B cell (primary cell): ENCODE measurements around the gene NTNG1. TPM values are rescaled to one million over a fixed set of nuclear protein-coding genes. Genes with fewer than 3 reads are reported as not detected.
A peak's percentile ranks its signal among the peaks of the same experiment; 100 is the strongest.

ENCODE experiments used
- ATAC-seq: fragments of 200-7000 bp; cut with Tn5 transposase; one replicate; pipeline ENCODE4 v1.10.0; 2021; ENCODE audit warnings: low read depth, mild to moderate bottlenecking, moderate number of reproducible peaks, moderate library complexity
- CTCF ChIA-PET: fragments of 350-600 bp; sonication (Branson Sonifier 250); formaldehyde crosslinking; loops from one replicate; lab custom pipeline; 2021; ENCODE audit warnings: antibody characterized with exemption, inconsistent platforms; lab: Charles Lee
- POLR2A ChIA-PET: fragments of 350-600 bp; sonication (Branson Sonifier 250); formaldehyde crosslinking; loops from one replicate; lab custom pipeline; 2021; ENCODE audit warnings: antibody characterized with exemption; lab: Charles Lee
- DNase-seq: peaks from one replicate; pipeline ENCODE4 v3.0.0; 2013
- H2AFZ ChIP-seq: 2 replicates; pipeline ENCODE4 v1.6.1; 2012; ENCODE audit warnings: mild to moderate bottlenecking, low read depth, low read length; ENCODE audit not compliant: insufficient read depth, poor library complexity, severe bottlenecking
- H3K27ac ChIP-seq, 2 donors: 1 replicate in 1 of 2; 2 replicates in 1 of 2; pipeline ENCODE4 v1.5.1; 2012 to 2013; ENCODE audit warnings: low read length in 2 of 2, mild to moderate bottlenecking in 2 of 2, moderate library complexity in 1 of 2
- H3K27me3 ChIP-seq, 4 experiments: fragments of 200-600 bp in 1 of 4; sonication (generic) in 1 of 4; replicated peaks in 1 of 4; 1 replicate in 2 of 4; 2 replicates in 2 of 4; pipeline versions ENCODE4 v1.6.1 to v1.7.0; 2013 to 2016; ENCODE audit warnings: low read length in 3 of 4, mild to moderate bottlenecking in 2 of 4, mixed read lengths in 1 of 4, moderate library complexity in 1 of 4; ENCODE audit not compliant: insufficient read depth in 4 of 4, control insufficient read depth in 3 of 4; ENCODE audit errors: control extremely low read depth in 1 of 4
- H3K36me3 ChIP-seq, 2 experiments: replicated peaks in 1 of 2; 1 replicate in 1 of 2; 2 replicates in 1 of 2; pipeline versions ENCODE4 v1.6.1 to v1.7.1; 2013; ENCODE audit warnings: low read length in 1 of 2; ENCODE audit not compliant: insufficient read depth in 2 of 2, control insufficient read depth in 1 of 2; ENCODE audit errors: control extremely low read depth in 1 of 2, extremely low read depth in 1 of 2
- H3K4me1 ChIP-seq, 2 donors: fragments of 200-600 bp in 1 of 2; sonication (generic) in 1 of 2; 1 replicate in 1 of 2; 2 replicates in 1 of 2; pipeline versions ENCODE4 v1.5.1 to v1.6.1; 2013 to 2017; ENCODE audit warnings: low read length in 2 of 2; ENCODE audit not compliant: control insufficient read depth in 2 of 2, insufficient read depth in 2 of 2
- H3K4me2 ChIP-seq: replicated peaks from 2 replicates; pipeline ENCODE3; 2012; ENCODE audit warnings: mild to moderate bottlenecking, low read depth, low read length; ENCODE audit not compliant: poor library complexity, severe bottlenecking
- H3K4me3 ChIP-seq, 5 experiments: fragments of 200-600 bp in 1 of 5; sonication (generic) in 1 of 5; 1 replicate in 3 of 5; 2 replicates in 2 of 5; pipeline versions ENCODE4 v1.5.1 to v1.7.0; 2011 to 2016; ENCODE audit warnings: low read length in 4 of 5, mild to moderate bottlenecking in 4 of 5, low read depth in 2 of 5, control low read depth in 1 of 5, moderate library complexity in 1 of 5; ENCODE audit not compliant: insufficient read depth in 1 of 5; ENCODE audit errors: control extremely low read depth in 1 of 5, extremely low read depth in 1 of 5
- H3K79me2 ChIP-seq: fragments of 200-600 bp; sonication (generic); one replicate; pipeline ENCODE4 v1.6.0; 2016; ENCODE audit warnings: low read length; ENCODE audit not compliant: control insufficient read depth, insufficient read depth
- H3K9ac ChIP-seq: fragments of 200-600 bp; sonication (generic); 2 replicates; pipeline ENCODE4 v1.6.1; 2017; ENCODE audit warnings: mild to moderate bottlenecking, low read length, moderate library complexity
- H3K9me3 ChIP-seq, 3 donors: one replicate each; pipeline versions ENCODE4 v1.6.1 to v1.7.1; 2013; ENCODE audit warnings: low read length in 2 of 3; ENCODE audit not compliant: control insufficient read depth in 2 of 3, insufficient read depth in 1 of 3; ENCODE audit errors: control extremely low read depth in 1 of 3
- H4K20me1 ChIP-seq: 2 replicates; pipeline ENCODE4 v1.6.0; 2012; ENCODE audit warnings: mild to moderate bottlenecking, low read length; ENCODE audit not compliant: insufficient read depth, control insufficient read depth, poor library complexity, severe bottlenecking
- H3K27ac Mint-ChIP-seq: one replicate; pipeline ENCODE4 v1.8.0; 2021; ENCODE audit warnings: mixed read lengths
- H3K27me3 Mint-ChIP-seq: one replicate; pipeline ENCODE4 v1.8.0; 2021; ENCODE audit warnings: mixed read lengths
- H3K4me1 Mint-ChIP-seq: one replicate; pipeline ENCODE4 v1.8.0; 2021; ENCODE audit warnings: mixed read lengths
- H3K4me3 Mint-ChIP-seq: one replicate; pipeline ENCODE4 v1.8.0; 2021; ENCODE audit warnings: mixed read lengths
- H3K9me3 Mint-ChIP-seq: one replicate; pipeline ENCODE4 v1.8.0; 2022; ENCODE audit warnings: mixed read lengths; ENCODE audit not compliant: insufficient read depth
- CTCF ChIP-seq: fragments of 200-600 bp; IDR thresholded peaks from one replicate; pipeline ENCODE4 v1.8.0; 2022; ENCODE audit warnings: antibody characterized with exemption, mild to moderate bottlenecking
- EZH2 ChIP-seq: IDR thresholded peaks from 2 replicates; pipeline ENCODE4 v1.6.1; 2012; ENCODE audit warnings: borderline replicate concordance, low read depth, mild to moderate bottlenecking, moderate library complexity, low read length; ENCODE audit not compliant: insufficient read depth, poor library complexity, severe bottlenecking
- WGBS: methylation state at CpG from one replicate; pipeline ENCODE4 v1.1.5; 2013; ENCODE audit warnings: missing lambda C conversion rate; ENCODE audit not compliant: insufficient coverage; 5-methylcytosine and 5-hydroxymethylcytosine counted together
- intact Hi-C: fragments of 100-400 bp; cut with micrococcal nuclease; formaldehyde crosslinking; loops from one replicate; pipeline ENCODE4 v1.10.0; 2022
- polyA plus RNA-seq: library from polyadenylated mRNA; depleted of rRNA; stranded (reverse); fragments of >200 nt; gene quantifications from 2 replicates; pipeline ENCODE4 v1.2.3, GENCODE V29; 2012
- total RNA-seq, 2 donors: library from RNA; stranded (reverse); fragments of 120-200 nt in 1 of 2; gene quantifications; 1 replicate in 1 of 2; 2 replicates in 1 of 2; pipeline versions ENCODE4 v1.2.3 to v1.2.4, GENCODE V29; 2013 to 2022

NTNG1 gene
- total and polyA plus RNA-seq, 2 donors (not counting 1 experiment from before 2014, with no cell fraction given), result 2.8 to 3.7 TPM

GRCh38 chr1:107141491-107142126, 770 bp downstream of the NTNG1 start:
- no peaks in the 10 kb centered on the region for H3K9me3 Mint-ChIP-seq
- intact Hi-C loops, result loop anchor here (2.0 to 5.0 kb wide), 5 partner anchors 85 to 1429 kb away; partner anchors contain the start of gene PRMT6
- no peaks in the 10 kb centered on the region for H3K79me2 ChIP-seq
- peaks cover 18 to 20% of the 10 kb centered on the region in 2 donors for H3K4me1 ChIP-seq
- peak overlapping the region; percentile 39 to 75 (median 56) for H3K4me3 ChIP-seq
- peak overlapping the region; percentile 94 for H3K4me2 ChIP-seq
- H3K9ac ChIP-seq, result peak overlapping the region; percentile 81
- peaks cover 0 to 27% (median 18%) of the 10 kb centered on the region in 4 experiments for H3K27me3 ChIP-seq
- peaks cover 21% of the 10 kb centered on the region for H3K4me1 Mint-ChIP-seq
- H3K4me3 Mint-ChIP-seq, result peak overlapping the region; percentile 95
- no peaks in the 10 kb centered on the region for H3K36me3 ChIP-seq
- DNase-seq, result peak; percentile 57
- ChIA-PET CTCF (interaction anchor here (0.6 to 2.1 kb wide), 9 partner anchors 10 to 1029 kb away, joined by 3 to 12 read pairs (median 5); partner anchors contain the start of gene PRMT6), POLR2A (no interaction called here)
- under 1% methylated on average over 20 of the region's 41 CpGs for WGBS
- ATAC-seq, result peak; percentile 49
- peaks cover 23% of the 10 kb centered on the region for H3K27me3 Mint-ChIP-seq
- peak overlapping the region; percentile 26 for H3K27ac Mint-ChIP-seq
- H4K20me1 ChIP-seq, result no peaks in the 10 kb centered on the region
- H3K27ac ChIP-seq, result peak overlapping the region in 1 of 2 donors; percentile 26
- no peaks in the 10 kb centered on the region for H3K9me3 ChIP-seq
- H2AFZ ChIP-seq, result peak overlapping the region; percentile 68
- TF ChIP-seq EZH2, result no peak
- TF ChIP-seq CTCF, result no peak

GRCh38 chr1:107142140-107142542, 1.3 kb downstream of the NTNG1 start:
- H3K4me1 ChIP-seq, result peaks cover 18 to 20% of the 10 kb centered on the region in 2 donors
- no peak overlapping the region for H3K27ac ChIP-seq
- peak; percentile 57 for DNase-seq
- Mint-ChIP-seq H3K27ac (no peak overlapping the region), H3K4me1 (peaks cover 21% of the 10 kb centered on the region), H3K4me3 (peak overlapping the region; percentile 95), H3K9me3 (no peaks in the 10 kb centered on the region), H3K27me3 (peaks cover 23% of the 10 kb centered on the region)
- peak overlapping the region; percentile 68 for H2AFZ ChIP-seq
- WGBS, result no CpG with 5 or more reads among the region's 5 CpGs
- H3K79me2 ChIP-seq, result no peaks in the 10 kb centered on the region
- no peaks in the 10 kb centered on the region for H4K20me1 ChIP-seq
- ChIA-PET CTCF (interaction anchor here (0.6 to 3.9 kb wide), 14 partner anchors 11 to 1029 kb away, joined by 3 to 20 read pairs (median 4); partner anchors contain the start of gene PRMT6), POLR2A (no interaction called here)
- peaks cover 0 to 27% (median 18%) of the 10 kb centered on the region in 4 experiments for H3K27me3 ChIP-seq
- TF ChIP-seq CTCF (peak; percentile 96), EZH2 (no peak)
- H3K9me3 ChIP-seq, result no peaks in the 10 kb centered on the region
- no peak for ATAC-seq
- H3K4me3 ChIP-seq, result peak overlapping the region; percentile 39 to 75 (median 56)
- H3K36me3 ChIP-seq, result no peaks in the 10 kb centered on the region
- intact Hi-C loops, result loop anchor here (2.0 to 5.0 kb wide), 4 partner anchors 110 to 1430 kb away; no protein-coding TSS in a partner anchor
- peak overlapping the region; percentile 94 for H3K4me2 ChIP-seq
- peak overlapping the region; percentile 81 for H3K9ac ChIP-seq
